ENCODE results near the gene NELL1. TPM values are rescaled to one million over a fixed set of nuclear protein-coding genes. Genes with fewer than 3 reads are reported as not detected.

Gene NELL1
- total RNA-seq, 1 experiment from 2014 or later = 0.22 TPM

- H3K4me1 ChIP-seq (ENCODE audit: insufficient read depth, low read length) = no peaks in the 10 kb centered on the region; the same call in 1 of the 2 replicates
- no peaks in the 10 kb centered on the region for H3K27me3 ChIP-seq (ENCODE audit: insufficient read depth, low read length)
- H2BK20ac ChIP-seq (ENCODE audit: low read depth, low read length, poor library complexity, severe bottlenecking) = no peak overlapping the region
- peaks cover 16% of the 10 kb centered on the region in 2 experiments for H3K4me1 Mint-ChIP-seq
- H3K9me3 Mint-ChIP-seq = peaks cover 21 to 23% of the 10 kb centered on the region in 2 experiments
- H3K9ac ChIP-seq (ENCODE audit: extremely low read depth, insufficient read length, low read length) = no peak overlapping the region
- H3K79me1 ChIP-seq (ENCODE audit: insufficient read depth, low read depth, low read length, poor library complexity, severe bottlenecking) = no peaks in the 10 kb centered on the region
- no peaks in the 10 kb centered on the region for H4K20me1 ChIP-seq (ENCODE audit: control insufficient read depth, insufficient read depth, insufficient read length)
- no peak overlapping the region for H2AFZ ChIP-seq (ENCODE audit: low read length)
- no peak overlapping the region for H2BK5ac ChIP-seq (ENCODE audit: insufficient read length, low read length)
- no peak for DNase-seq
- no peak overlapping the region for H3K18ac ChIP-seq (ENCODE audit: insufficient read length, low read depth, low read length)
- no peak overlapping the region for H2BK15ac ChIP-seq (ENCODE audit: low read depth, low read length)
- no peak overlapping the region for H2BK120ac ChIP-seq (ENCODE audit: low read depth, low read length, poor library complexity, severe bottlenecking)
- no peak overlapping the region for H4K91ac ChIP-seq (ENCODE audit: insufficient read length, low read depth, low read length)
- H3K36me3 Mint-ChIP-seq (ENCODE audit: insufficient read depth in 1 of 3, low read depth in 3 of 3) = peaks cover 10 to 19% (median 18%) of the 10 kb centered on the region in 3 experiments
- H3K14ac ChIP-seq (ENCODE audit: insufficient read depth, low read length) = no peak overlapping the region
- no peak overlapping the region for H3K4ac ChIP-seq (ENCODE audit: low read depth, low read length)
- H2BK12ac ChIP-seq (ENCODE audit: insufficient read length, low read depth, low read length) = no peak overlapping the region
- no peak overlapping the region for H3K56ac ChIP-seq (ENCODE audit: insufficient read length, low read depth, low read length)
- no peaks in the 10 kb centered on the region for H3K79me2 ChIP-seq (ENCODE audit: insufficient read depth, low read length)
- H2AK5ac ChIP-seq (ENCODE audit: insufficient read length, low read length) = no peak overlapping the region
- no peak overlapping the region for H3T11ph ChIP-seq (ENCODE audit: low read length)
- no peaks in the 10 kb centered on the region for H3K27me3 Mint-ChIP-seq (ENCODE audit: low read depth)
- TF ChIP-seq CTCF (conservative IDR thresholded peaks at IDR 0.05) = no peak
- no peak overlapping the region for H3K27ac ChIP-seq (ENCODE audit: insufficient read length, low read depth, low read length)
- no peak overlapping the region for H4K5ac ChIP-seq (ENCODE audit: insufficient read length, low read depth, low read length)
- H3K4me3 Mint-ChIP-seq = no peak overlapping the region
- no peak overlapping the region for H3K4me2 ChIP-seq (ENCODE audit: insufficient read depth, insufficient read length, low read length)
- H3K9me3 ChIP-seq (ENCODE audit: control insufficient read depth, low read depth, low read length) = peaks cover 16% of the 10 kb centered on the region
- no peaks in the 10 kb centered on the region for H3K23me2 ChIP-seq (ENCODE audit: insufficient read length, low read depth, low read length, poor library complexity, severe bottlenecking)
- H3K23ac ChIP-seq (ENCODE audit: insufficient read length, low read depth, low read length) = no peak overlapping the region
- peak overlapping the region in 2 of 3 experiments; percentile 68 to 91; a peak in 4 of 7 replicates for H3K27ac Mint-ChIP-seq
- no CpG with 5 or more reads among the region's 2 CpGs for WGBS (ENCODE audit: extremely low coverage, insufficient read length, low lambda C conversion rate)
- H4K8ac ChIP-seq (replicated peaks; ENCODE audit: insufficient read length, low read depth, low read length) = no peak overlapping the region
Measured at GRCh38 chr11:21066030-21066429, 396.6 kb downstream of the NELL1 start.

Data from H9 (cell line).